HG02970 (cell line): ENCODE results near the gene RMND1.
A peak's percentile ranks its signal among the peaks of the same experiment; 100 is the strongest.

ENCODE experiments used
- ATAC-seq: cut with Tn5 transposase; IDR thresholded peaks from one replicate; pipeline ENCODE4 v1.9.1; 2021; ENCODE audit warnings: mild to moderate bottlenecking, moderate library complexity, moderate number of reproducible peaks; ENCODE audit not compliant: unreplicated experiment, low FRiP score

Gene RMND1

DNA sequence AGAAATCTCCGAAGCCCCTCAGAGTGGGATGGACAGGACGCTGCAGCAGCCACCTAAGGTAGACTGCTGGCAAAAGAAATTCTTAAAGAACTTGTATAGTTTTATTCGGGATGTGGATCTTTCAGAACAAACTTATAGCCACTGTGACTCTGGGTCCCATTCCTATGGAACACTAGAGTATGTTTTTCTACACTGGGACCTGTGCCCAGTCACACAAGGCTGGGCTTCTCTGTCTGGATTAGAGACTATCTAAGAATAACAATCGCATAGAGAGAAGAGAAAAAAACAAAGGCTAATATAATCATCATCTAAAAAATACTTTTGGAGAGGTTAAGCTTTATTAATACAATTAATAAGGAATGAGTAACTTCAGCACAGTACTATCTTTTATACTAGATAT lies 28.9 kb downstream of the RMND1 start:
- no peak for ATAC-seq

DNA sequence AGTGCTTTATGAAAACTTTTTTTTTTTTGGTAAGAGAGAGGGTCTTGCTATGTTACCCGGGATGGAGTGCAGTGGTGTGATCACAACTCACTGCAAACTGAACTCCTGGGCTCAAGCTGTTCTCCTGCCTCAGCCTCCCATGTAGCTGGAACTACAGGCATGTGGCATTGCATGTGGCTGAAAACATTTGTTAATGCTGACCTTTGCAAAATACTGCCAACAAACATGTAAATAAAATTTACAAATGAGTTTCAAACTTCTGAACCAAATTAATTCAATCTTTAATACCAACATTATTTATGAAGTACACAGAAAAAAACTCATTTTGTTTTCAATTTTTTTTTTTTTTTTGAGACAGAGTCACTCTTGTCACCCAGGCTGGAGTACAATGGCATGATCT lies 34.4 kb downstream of the RMND1 start:
- no peak for ATAC-seq

DNA sequence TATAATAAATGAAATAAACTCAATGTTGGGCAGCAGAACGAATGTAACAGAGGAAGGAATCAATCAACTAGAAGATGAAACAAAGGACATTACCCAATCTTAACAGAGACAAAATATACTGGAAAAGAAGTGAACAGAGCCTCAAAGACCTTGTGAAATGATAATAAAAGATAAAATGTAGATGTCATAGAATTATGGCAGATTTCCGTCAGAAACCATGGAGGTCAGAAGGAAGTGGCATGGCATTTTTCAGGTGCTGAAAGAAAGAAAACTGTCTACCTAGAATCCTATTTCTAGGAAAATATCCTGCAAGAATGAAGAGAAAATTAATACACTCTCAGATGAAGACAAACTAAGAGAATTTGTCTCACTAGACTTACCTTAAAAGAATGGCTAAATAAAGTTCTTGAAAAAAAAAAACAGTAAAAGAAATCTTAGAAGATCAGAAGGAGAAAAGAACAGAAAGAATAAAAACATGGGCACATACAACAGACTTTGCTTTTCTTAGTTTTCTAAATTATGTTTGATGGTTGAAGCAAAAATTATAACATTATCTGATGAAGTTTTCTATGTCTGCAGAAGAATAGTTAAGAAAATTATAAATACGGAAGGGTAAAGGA lies 37.2 kb downstream of the RMND1 start:
- ATAC-seq: no peak

DNA sequence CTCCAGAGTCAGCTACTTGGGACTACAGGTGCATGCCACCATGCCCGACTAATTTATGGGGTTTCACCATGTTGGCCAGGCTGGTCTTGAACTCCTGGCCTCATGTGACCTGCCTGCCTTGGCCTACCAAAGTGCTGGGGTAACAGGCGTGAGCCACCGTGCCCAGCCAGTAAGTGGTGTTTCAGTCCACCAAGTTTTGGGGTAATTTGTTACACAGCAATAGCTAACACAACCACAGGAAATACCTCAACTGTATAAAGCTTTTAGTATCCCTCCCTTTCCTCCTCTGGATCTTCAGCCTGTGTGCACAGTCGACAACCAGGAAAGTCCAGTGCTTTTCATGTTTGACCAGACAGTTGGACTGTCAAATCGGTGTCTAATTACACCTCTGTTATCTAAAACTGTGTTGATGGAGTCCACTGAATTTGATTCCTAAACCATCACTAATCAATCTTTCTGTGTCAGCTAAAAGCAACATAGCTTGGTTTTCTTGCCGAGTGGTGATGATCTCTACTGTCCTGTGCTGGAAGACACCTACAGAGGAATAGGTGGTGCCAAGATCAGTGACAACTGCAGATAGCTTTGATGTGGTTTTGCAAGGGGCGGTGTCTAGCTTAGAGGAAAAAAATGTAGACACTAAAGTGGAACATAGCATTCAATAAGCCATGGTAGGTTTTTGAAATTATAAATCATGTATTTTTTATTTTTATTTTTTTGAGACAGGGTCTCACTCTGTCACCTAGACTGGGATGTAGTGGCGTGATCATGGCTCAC lies 38.4 kb downstream of the RMND1 start:
- ATAC-seq: no peak

DNA sequence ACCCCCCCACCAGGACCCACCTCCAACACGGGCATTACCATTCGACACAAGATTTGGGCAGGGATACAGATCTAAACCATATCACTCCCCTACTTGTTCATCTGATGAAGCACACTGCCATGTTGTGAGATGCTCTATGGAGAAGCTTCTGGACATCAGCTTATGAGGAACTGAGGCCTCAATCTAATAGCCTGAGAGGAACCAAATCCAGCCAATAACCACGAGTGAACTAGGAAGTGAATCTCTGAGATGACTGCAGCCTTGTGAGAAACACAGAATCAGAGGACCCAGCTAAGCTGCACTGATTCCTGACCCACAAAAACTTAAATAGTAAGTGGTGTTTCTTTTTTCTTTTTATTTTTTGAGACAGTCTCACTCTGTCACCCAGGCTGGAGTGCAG lies 39.0 kb downstream of the RMND1 start:
- ATAC-seq: no peak

DNA sequence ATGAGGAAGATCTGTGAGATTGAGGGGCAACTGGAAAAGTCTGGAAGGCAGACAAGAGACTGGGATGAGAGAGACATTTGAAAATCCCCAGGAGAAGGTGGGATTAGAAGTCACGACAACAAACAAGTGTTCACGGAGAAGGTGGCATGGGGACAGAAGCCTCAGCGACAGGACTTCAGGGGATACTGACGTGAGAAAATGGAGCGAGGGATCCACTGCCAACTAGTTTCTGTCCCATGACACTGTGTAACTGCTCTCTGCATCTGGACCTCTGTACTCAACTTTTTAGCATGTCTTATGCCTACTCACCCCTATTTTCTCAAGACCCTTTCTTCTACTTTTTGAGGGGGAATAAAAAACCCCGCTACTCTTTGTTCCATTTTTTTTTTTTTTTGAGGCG lies 42.2 kb downstream of the RMND1 start:
- no peak for ATAC-seq

DNA sequence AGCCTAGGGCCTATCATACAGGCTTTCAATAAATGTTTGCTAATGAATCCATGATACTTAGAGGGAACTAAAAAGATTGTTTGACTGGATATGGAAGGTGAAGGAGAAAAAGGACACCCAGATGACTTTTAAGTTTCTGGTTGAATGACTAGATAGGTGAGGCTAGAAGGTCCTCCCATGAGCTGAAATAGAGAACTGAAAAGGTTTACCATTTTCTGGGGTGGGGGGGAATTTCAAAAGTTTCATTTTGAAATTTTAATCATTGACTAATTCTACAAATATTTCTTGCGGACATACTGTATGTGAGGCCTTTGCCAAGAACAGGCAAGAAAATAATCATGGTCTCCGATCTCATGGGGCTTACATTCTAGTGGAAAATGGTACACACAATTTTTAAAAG lies 42.7 kb downstream of the RMND1 start:
- ATAC-seq: no peak

DNA sequence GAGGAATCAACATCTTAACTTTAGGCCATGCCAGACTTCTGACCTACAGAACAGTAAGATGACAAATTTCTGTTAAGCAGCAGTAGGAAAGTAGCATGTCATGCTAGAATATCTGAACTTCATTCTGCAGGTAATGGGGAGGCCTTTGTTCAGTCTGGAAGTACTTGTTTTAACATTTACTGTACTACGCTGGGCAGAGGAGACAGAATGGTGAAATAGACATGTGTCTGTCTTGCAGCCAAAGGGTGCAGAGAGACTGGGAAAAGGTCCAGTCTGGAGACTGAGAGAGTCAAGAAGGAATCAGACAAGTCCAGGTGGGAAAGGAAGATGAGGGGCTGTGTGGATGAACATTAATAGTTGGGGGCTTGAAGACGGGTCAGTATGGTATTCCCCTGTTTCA lies 43.1 kb downstream of the RMND1 start:
- no peak for ATAC-seq

DNA sequence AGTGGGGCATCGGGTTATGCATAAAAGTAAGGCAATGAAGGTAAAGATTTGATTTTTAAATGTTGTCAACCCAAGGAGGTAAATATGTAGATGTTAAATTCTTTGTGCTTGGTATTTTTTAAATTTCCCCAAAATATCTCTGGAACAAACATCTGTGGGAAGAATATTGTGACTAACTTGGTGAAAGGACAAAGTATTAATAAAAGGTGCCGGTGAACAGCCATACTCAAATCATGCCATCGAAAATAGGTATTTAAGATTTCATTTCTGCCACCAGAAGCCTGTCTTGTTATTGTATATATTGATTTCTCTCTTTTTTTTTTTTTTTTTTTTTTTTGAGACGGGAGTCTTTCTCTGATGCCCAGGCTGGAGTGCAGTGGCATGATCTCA lies 48.0 kb downstream of the RMND1 start:
- ATAC-seq: no peak

DNA sequence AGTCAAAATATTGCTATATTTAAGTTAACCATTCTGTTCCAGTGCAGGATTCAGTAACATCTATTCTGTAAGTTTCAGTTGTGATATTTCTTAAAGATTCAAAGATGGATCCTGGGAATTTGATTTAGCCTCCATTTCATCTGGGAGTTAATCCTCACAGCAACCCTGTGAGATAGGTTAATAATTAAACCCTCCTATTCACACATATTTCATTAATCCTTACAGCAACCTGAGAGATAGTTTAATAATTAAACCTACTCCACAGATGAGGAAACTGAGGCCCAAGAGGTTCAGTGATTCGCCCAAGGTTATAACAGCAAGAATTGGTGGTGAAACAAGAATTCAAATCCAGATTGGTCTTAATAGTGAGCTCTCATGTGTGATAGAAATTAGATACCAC lies 49.7 kb downstream of the RMND1 start:
- no peak for ATAC-seq

DNA sequence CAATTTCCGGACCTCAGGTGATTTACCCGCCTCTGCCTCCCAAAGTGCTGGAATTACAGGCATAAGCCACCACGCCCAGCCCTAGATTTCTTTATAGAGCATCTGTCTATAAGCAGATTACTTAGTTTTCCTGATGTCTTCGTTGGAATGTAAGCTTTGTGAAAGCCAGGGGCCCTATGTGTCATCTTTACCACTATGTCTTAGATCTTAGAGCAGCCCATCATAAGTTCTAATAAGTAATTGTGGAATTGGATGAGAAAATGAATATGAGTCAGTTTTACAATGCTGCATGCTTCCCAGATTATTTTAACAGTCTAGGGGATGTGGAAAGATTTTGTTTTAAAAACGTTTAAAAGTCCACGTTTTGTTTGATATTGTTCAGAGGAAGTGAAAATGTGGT lies 51.5 kb downstream of the RMND1 start:
- ATAC-seq: no peak

DNA sequence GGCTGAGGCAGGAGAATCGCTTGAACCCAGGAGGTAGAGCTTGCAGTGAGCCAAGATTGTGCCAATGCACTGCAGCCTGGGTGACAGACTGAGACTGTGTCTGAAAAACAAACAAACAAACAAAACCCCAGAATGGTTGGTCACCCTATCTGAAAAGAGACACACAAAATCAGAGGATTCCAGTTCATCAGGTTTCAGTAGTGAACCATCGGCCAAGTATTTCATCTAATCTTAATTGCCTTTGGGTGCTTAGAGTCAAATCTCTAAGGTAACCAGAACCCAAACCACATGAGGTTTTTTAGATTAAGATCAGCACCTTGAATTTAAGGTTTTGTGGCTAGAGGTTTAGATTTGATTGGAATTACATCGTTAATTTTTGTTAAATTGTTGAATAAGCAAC lies 52.2 kb downstream of the RMND1 start:
- no peak for ATAC-seq

DNA sequence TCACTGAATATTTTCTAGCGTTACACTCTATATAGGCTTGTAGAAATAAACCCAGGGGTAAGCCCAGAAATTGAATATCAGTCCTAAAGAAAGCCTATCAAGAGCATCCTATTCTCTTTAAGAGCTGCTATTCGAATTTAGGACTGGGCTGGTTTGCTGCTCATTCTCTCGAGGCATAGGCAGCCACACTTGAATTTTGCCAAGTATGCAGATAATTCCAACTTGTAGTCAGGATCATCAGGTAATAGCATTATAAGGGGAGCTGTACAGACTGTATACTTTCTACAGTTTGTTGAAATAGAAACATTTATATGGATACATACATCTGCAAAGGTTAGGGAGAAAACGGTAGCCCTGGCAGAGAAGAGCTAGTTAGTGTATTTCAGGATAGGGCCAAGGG lies 58.5 kb downstream of the RMND1 start:
- ATAC-seq: no peak

DNA sequence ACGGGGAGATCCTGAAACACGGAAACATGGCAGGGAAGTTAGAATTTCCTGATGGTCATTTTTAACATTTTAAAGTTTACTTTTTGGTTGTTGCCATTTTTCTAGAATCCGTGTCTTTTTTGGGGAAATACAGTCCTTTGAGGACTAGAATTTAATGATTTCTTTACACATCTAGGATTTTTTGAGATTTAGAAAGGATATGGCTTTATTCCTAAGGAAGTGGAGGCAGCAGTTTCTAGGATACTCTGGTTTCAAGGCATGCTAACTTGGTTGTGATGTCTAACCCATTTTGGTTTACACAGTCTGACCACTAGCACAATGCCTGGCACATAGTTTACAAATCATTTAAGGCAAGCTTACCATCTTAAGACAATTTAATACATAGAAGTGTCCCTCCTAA lies 59.5 kb downstream of the RMND1 start:
- no peak for ATAC-seq

DNA sequence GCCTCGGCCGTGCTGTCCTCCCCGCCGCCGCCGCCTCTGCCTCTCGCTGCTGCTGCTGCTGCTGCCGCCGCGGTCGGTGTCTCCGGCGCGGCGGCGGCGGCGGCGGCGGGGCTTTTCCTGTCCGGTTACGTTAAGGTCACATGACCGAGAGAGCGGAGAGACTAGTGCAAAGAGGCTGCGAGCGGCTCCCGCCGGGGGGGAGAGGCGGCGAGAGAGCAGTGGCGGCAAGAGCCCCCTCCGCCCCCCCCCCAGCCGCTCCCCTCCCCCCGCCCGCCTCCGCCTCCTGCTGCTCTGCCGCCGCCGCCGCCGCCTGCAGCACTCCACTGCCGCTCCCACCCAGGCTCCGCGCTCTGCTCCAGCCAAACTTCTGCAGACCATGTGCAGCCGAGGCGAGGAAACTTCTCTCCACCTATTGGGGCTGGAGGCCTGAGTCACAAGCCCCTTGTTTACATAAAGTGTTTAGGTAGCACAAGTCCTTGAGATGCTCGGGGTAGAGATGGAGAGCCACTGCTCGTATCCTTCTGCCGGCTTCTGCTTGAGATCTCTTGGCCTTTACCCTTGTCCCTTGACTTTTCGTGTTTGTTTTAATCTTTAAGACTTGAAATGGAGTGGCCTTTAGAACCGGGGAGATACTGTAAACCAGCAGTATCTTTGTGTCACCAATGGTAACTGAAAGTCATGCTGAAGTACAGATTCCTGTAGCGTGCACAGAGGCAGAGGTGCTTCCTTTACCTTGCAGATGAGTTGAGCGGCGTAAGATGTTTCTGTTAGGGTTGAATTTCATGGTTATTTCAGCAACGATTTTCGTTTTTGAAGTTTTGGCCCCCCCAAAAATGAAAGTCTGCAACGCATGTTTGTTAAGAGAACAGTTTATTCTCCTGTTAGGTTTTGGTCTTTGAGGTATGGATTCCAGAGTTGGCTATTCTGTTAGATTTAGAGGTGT lies 60.2 kb downstream of the RMND1 start, which contains the start of gene ZBTB2:
Gene ZBTB2 (minus strand): TSS at position 89 of the 943 bp plus-strand sequence. CDS start 17,922 bp downstream, outside the sequence.
- ATAC-seq: peak; percentile 6

DNA sequence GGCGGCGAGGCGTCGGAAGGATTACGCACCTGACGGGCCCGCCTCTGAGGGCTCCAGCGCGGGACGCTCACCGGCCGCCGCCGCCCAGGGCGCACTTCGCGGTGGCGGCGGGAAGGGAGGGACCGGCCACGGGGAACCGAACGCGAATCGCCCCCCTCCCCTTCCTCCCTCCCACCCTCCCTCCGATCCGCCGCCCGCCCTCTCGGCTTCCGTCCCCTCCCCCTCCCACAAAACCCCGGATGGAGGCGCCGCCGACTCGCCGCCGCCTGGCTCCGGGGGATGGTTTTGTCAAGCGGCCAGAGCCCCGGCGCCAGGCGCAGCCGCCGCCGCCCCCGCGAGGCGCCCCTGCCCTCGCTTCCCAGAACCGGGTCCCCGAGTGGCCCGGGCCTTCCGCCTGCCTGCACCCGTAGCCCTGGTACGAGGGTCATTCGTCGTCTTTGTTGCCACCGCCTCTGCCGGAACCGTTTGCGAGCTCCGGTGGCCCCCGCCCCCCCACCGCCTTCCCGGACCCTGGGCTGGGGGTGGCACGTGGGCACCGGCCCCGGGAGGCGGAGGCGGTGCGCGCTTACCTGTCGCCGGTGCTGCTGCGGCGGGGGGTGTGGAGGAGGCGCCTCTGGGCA lies 61.0 kb downstream of the RMND1 start:
- peak; percentile 23 for ATAC-seq

DNA sequence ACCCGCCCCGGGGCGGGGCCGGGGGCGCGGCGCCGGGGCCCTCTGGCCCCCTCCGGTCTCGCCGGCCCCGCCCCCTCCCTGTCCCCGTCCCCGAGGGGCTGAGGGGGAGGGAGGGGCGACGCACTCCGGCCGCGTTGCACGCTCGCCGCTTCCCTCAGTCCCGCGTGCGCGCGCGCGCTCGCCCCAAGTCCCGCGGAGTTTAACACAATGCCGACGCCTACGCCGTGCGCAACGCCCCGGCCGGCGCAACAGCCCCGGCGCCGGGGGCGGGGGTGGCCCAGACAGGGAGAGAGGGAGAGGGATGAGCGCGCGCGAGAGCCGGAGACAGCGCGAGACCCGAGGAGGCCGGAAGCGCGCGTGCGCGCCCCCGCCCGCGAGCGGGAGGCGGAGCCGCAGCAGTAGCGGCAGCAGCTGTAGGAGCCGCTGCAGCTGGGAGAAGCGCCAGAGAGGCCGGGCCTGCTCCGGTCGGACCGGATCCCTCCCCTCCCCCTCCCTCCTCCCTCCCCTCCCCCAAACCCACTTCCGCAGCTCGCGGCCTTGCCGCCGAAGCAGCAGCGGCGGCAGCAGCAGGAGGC lies 61.6 kb downstream of the RMND1 start:
- ATAC-seq: peak; percentile 82

DNA sequence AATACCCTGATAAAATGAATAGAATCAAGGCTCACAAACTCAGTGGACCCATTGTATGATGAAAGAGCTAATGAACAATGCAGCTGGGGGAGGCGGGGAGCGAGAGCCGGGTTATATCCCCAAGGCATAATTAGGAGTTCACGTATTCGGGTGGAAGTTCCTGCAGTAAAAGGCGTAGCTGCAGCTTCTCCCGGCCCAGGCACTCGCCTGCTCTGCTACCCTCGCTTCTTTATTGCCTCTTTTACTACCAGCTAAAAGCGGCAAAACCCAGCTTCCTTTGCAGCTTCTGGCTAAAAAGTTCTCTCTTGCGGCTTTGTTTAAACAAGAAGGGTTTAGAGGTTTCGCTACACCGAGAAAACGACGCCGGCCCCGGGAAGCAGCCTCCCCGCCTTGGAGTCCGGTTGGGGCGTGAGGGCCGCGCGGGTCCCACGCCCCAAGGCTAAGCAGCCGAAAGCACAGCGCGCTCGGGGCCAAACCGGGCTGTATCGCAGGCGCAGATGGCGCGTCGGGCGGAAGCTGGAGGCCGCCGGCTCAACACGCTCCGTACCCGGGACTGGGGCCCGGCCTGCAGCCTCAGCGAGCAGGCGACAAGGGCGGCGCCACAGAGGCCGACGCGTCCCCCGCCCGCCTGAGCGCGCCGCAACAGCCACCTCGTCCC lies 62.2 kb downstream of the RMND1 start:
- ATAC-seq: peak; percentile 59

DNA sequence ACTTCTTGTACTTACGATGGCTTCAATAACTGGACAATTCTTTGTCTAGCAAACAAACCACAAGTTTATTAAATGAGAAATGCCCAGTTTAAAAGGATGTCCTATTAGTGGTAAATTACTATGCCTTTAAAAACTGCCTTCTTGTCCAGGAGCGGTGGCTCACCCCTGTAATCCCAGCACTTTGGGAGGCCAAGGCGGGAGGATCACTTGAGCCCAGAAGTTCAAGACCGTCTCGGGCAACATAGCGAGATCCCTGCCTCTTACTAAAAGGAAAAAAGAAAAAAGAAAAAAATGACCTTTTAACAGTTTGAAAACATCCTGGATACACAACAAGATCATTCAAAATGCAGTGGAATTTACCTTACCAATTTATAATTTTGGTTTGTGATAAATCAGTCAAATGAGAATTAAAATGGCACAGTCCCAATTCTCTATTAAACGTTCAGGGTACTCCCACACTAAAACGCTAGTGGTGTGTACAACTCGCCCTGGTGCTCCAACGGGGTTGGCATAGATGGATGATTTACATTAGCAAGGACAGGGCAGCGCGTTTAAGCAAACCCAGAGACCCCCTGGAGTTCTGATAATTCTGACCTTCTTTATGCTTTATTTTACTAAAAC lies 62.8 kb downstream of the RMND1 start:
- ATAC-seq: no peak
